Spleen (tissue), 7 donors: ENCODE data around the gene CNIH3.

Experiments used
- POLR2A ChIP-seq, 3 donors: fragments of 450-650 bp; IDR thresholded peaks; one replicate each; pipeline ENCODE4 v1.5.1; 2017; ENCODE audit warnings: antibody characterized with exemption in 3 of 3, mild to moderate bottlenecking in 1 of 3
- POLR2AphosphoS5 ChIP-seq, 3 donors: sonication (generic); formaldehyde crosslinking; IDR thresholded peaks; one replicate each; pipeline ENCODE4 v1.5.1; 2017; ENCODE audit warnings: antibody characterized with exemption in 3 of 3
- TF ChIP-seq, protein P1 (sequence below), 11 experiments: fragments of 200-600 bp in 7 of 11; fragments of 450-650 bp in 4 of 11; sonication (generic) in 4 of 11; IDR thresholded peaks in 8 of 11; conservative IDR thresholded peaks in 3 of 11; 1 replicate in 7 of 11; 2 replicates in 4 of 11; pipeline versions ENCODE4 v1.4.0 to v1.8.0; 2016 to 2021; ENCODE audit warnings: antibody characterized with exemption in 11 of 11, inconsistent platforms in 4 of 11, mild to moderate bottlenecking in 1 of 11
- donor health status: DM: no; HTN: no; CAD: no; lungs with moderate emphysema.
- donor health status: DM: no; HTN: no; CAD: no.
- donor health status: DM: no; HTN: no; CAD: no.

DNA sequence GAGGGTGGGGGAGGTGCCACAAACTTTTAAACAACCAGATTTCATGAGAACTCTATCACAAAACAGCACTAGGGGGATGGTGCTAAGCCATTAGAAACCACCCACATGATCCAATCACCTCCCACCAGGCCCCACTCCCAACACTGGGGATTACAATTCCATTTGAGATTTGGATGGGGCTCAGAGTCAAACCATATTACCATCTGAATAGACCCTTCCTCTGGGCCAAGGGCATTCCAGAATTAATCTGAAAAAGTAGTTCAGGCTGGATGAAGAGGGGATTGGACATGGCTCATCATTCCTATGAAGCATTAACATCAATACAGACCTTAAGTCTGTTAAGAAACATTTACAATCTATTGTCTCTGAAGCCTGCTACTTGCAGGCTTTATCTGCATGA lies 163.4 kb downstream of the CNIH3 start:
- TF ChIP-seq, protein P1, sequence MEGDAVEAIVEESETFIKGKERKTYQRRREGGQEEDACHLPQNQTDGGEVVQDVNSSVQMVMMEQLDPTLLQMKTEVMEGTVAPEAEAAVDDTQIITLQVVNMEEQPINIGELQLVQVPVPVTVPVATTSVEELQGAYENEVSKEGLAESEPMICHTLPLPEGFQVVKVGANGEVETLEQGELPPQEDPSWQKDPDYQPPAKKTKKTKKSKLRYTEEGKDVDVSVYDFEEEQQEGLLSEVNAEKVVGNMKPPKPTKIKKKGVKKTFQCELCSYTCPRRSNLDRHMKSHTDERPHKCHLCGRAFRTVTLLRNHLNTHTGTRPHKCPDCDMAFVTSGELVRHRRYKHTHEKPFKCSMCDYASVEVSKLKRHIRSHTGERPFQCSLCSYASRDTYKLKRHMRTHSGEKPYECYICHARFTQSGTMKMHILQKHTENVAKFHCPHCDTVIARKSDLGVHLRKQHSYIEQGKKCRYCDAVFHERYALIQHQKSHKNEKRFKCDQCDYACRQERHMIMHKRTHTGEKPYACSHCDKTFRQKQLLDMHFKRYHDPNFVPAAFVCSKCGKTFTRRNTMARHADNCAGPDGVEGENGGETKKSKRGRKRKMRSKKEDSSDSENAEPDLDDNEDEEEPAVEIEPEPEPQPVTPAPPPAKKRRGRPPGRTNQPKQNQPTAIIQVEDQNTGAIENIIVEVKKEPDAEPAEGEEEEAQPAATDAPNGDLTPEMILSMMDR (IDR thresholded peaks at IDR 0.05 in 8 of 11, conservative IDR thresholded peaks at IDR 0.05 in 3 of 11), result no peak
- TF ChIP-seq POLR2A (IDR thresholded peaks at IDR 0.05) (no peak), POLR2AphosphoS5 (IDR thresholded peaks at IDR 0.05) (no peak)
